ENCODE data around the gene RIPK4.
A peak's percentile ranks its signal among the peaks of the same experiment; 100 is the strongest.

Gene RIPK4

DNA sequence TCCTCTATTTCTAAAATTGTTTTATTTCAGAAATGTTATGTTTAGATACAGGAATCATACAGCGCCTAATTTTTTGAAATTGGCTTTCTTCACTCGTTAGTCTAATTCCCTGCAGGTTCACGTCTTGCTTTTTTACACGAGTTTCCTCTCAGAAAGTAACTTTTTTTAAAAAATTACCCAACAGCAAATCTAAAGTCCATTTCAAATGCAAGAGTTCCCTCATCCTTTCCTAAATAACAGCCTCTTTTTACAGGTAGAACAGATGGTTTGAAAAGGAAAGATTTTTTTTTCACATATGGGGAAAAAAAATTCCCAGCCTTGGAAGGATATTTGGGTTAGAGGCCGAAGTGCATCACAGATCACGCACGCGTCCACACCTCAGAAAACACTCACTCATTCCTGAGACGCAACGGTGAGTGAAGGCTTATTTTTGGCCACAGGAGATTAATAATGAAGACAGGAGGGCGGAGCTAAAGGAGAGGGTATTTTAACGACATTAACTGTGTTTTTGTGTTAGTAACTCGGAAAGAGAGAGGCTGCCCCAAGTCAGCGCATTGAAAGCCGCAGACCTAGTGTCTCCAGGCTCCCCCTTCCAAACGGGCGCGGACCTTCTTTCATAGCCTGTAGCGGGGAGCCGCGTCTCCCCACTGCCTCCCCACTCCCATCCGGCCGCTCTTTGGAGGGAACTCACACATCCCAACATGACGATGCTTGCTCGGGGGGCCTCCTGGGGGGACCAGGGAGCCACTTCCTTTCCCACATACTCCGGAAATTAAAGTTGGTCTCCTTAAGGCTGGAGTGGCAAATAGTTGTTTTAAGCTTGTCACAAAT lies 969 bp upstream of the RIPK4 start:
- peak in 1 of 2 experiments; percentile 41 for DNase-seq

DNA sequence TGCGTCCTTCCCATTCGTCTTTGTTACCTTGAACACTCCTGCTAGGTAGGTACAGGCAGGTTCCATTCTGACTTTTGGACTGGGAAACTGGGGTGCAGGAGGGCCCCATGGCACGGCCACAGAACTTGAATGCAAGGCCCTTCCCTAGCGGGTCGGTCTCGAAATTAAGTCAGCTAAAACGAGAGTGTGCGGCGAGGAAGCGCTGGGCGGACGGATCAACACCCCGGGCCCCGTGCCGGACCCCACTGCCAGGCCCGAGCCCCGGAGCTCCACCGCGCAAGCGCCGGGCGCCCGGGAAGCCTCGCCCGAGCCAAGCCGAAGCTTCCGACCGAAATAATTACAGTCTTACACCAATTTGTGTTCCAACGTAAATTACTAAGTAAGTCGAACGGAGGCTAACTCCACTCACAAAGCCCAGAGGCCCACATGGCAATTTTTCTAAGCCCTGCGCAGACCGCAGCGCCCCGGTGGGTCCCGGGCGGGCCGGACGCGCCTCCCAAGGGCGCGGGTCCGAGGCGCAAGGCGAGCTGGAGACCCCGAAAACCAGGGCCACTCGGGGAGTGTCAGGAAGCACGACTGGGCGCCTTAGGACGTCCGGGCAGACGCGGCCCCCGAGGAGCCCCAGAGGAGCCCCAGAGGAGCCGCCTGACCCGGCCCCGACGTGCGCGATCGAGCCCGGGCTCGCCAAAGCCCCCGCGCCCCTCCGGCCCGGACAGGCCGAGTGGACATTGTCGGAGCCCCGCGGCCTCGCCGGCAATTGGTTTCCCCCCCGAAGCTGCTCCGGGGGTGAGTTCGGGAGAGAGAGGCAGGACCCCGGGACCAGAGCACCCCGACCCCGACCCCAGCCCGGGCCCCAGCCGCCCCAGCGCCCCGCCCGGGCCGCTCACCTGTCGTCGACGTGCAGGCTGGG lies 624 bp downstream of the RIPK4 start:
- no peak for DNase-seq

DNA sequence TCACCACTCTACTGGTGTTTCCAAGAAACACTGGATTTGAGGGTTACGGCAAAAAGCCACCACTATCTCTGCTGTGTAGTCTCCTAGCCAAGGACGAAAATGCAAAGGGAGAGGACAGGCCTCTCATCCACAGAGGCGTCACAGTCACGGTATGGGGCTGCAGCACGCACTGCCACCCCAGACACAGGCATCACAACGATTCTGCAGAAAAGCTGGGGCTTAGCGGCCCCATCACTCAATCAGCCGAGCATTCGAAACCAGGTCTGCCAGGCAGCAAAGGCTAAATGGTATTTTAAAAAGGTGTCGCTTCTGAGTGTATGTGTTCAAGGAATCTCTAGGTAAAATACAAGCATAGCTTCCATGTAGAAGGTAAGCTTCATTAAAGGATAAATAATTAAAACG lies 1.4 kb downstream of the RIPK4 start:
- DNase-seq: no peak

DNA sequence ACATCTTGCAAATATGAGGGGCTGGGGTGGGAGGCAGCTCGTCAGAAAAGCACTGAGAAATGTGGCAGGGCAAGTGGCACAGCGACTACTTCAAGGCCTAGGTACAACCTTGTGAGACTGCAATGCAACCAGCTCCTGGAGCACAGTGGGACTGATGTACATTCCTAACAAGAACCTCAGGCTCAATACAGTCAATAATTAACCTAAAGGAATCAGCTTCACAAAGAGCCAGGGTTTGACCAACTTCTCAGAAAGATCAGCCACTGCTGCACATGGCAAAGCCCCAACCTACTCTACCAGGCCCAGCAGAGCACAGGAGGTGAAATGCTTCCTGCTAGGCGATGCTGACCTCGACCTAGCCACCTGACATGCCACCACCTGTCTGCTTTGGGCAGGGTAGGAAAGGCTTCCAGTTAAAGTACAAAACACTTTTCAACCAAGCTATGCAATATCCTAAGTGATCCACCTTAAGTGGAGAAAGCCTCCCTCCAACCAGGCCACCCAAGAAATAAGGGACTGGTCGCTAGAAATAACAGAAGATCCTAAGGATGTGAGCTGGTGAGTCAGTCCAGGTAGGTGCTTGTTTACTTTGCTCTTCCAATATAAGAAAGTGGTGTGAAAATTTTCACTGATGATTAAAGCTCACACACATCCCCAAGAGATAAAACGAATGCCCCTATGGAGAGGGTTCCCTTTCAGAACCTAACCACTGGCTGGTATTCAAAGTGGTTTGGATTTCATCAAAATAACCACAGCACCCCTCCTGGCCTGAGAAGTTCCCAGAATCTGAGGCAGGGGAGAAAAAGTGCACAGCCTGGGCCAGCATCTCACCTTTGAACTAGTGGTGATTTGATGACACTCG lies 2.1 kb downstream of the RIPK4 start:
- no peak for DNase-seq

DNA sequence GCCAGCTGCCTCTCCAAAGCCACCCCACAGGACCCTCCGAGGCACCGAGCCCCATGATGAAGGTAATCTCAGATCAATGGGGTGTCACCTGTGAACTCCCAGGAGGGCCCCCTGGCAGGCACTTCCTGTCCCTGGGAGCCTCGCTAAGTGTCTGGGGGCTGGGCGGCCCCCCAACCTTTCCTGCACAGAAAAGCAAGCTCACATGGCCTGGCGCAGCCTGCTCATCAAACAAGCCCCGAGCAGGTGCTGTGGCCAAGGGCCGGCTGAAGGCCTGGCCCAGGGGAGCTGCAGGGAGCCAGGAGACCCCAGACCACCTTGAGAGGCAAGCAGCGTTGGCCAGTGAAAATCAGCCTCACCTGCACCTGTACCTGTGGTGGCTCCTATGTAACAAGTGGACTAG lies 2.9 kb downstream of the RIPK4 start:
- DNase-seq: no peak

DNA sequence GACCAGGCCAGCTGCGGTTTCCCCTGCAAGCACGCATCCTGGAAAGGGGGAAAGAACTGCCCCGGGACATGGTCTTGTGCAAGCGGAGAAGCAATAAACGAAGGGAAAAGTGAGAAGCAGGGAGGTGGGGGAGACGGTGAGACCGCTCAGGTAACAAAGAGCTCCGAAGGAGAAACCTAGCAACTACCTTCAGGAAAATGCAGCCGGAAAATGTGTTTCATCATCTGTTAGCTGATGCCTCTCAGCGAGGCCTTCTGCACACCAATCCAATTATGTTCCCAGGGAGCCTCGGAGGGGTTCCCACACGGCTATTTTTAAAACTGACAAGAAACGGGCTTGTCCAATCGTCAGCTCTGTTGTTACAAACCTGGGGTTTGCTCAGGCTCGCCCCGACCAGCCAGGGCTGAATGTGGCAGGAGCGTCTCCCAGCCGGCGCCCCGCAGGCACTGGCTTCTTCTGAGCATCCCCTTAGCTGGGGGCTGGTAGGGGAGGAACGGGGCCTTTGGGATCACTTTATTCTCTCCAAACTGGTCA lies 3.4 kb downstream of the RIPK4 start:
- DNase-seq: no peak

DNA sequence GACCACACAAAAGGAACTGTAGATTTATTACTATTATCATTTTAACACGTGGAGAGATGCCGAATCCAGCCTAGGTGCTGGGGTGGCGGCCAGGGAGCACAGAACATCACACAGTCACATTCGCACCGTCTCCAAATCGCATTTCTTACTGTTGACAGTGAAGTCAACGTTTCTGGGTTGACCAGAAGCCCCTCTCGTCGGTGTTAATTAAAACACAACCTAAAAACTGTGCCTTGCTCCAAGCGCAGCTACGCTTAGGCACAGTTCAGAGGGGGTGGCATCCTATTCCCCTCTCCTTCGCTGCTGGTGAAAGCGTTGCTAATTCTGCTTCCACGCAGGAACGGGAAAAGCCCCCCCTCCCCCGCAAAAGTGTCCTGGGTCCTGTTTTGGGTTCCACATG lies 4.1 kb downstream of the RIPK4 start:
- DNase-seq: no peak

DNA sequence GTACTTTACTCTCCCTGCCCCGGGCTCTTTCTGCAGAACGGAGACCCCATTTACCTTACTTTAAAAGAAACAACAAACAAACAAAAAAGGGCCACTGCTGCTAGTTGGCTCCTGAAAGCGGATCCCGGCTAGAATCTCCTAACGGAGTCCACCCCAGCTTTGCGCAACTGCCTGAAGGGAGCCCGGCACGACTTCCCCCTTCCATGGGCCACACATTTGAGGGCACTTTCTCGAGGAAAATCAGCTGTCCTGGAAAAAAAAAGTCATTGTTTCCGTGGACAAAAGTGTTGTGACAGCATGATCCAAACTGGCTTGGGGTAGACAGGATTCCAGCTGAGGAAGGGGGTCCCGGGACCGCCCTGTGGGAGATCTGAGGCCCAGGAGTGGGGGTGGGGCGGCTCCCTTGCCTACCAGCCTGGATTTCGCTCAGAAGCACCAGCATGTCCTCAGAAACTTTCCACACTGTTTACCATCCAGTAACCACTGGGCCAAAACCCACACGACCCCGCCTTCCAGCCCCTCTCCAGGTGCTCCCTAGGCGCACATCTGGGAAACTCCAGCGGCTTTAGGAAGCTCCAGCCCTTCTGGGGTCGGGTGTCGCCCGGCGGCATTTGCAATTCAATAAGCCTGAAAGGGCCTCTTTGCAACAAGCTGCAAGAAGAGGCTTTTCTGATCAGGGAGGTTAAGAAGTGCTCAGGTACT lies 4.8 kb downstream of the RIPK4 start:
- peak in 1 of 2 experiments; percentile 13 for DNase-seq

DNA sequence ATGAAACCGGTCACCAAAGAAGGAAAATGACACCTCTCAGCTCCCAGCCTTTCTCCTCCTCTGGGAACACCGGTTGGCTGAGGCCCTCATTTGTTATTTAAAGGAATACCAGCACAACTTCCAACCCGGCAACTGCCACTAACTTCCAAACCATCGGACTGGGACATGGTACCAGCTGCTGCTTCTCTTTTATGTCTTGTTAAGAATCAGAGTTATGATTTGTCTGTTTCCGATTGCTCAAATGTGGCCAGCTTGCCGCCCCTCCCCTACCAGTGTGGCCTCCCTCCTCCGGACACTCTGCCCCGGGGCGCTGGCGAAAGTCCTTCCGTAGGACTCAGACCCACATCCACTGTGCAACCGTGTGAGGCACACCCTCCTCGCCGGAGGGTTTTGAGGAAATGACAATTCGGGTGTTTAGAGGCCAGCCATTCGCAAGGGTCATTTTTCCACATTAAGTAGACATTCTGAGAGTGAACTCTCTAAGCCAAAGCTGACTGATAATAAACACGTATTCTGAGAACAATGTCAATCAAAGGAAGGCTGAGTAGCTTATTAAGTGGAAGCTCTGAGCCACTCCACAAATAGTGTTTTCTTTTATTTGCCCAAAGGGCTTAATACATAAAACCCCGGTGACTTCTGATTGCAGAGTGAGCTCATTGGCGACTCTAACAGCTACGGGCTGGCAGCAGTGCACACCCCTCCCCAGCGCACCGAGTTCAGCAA lies 5.5 kb downstream of the RIPK4 start:
- DNase-seq: no peak

DNA sequence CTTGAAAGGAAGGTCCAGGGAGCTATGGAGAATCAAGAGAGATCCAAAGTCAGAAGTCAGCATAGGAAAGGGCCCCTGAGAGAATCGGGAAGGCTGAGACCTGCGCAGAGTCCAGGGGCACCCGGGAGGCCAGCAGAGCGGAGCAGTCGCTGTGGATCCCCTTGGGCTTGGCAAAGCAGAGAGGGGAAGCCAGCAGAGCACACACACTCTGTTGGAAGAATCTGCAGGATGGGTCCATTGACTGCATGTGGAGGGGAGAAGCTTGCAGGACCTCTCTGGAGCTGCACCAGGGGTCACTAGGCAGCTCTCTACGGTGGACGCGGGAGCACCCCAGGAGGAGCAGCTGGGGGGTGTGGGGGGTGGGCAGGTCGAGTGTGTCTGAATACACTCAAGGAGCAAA lies 6.4 kb downstream of the RIPK4 start:
- no peak for DNase-seq

DNA sequence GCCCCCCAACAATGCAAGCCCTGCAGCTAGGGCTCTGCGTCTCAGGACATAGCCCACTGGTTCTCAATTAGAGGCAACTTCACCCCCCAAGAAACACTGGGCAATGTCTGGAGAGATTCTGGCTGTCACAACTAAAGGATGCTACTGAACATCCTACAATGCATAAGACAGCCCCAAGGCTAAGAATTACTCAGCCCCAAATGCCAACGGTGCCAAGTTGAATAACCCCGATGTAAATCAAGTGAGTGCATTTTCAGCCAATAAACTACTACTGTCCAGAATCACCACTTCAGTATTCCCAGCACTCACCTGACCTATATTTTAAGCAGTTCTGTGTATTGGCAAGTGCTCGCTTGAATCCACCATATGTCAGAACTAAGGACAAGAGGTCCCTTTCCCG lies 6.9 kb downstream of the RIPK4 start:
- no peak for DNase-seq

DNA sequence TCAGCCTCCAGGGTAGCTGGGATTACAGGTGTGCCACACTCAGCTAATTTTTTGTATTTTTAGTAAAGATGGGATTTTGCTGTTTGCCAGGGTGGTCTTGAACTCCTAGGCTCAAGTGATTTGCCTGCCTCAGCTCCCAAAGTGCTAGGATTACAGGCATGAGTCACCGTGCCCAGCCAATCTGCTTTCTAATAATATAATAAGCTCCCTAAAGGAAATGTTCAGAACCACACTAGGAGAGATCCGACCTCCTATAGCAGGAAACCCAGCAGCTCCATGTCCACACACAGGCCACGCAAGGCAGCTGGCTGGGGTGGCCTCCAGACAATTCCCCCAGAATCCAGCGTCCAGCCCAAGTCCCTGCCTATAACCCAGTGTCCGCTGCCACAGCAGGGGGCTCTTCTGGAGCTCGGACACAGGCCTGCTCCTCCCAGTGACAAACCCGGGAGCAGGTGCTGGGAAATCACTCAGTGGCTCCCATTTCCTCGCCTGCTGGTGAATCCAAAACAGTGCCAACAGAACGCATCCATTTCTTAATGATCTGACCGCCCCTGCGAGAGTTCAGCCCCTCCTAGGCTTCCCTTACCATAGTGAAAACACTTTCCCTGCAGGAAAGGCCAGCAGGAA lies 7.5 kb downstream of the RIPK4 start:
- peak in 1 of 2 experiments; percentile 5 for DNase-seq

DNA sequence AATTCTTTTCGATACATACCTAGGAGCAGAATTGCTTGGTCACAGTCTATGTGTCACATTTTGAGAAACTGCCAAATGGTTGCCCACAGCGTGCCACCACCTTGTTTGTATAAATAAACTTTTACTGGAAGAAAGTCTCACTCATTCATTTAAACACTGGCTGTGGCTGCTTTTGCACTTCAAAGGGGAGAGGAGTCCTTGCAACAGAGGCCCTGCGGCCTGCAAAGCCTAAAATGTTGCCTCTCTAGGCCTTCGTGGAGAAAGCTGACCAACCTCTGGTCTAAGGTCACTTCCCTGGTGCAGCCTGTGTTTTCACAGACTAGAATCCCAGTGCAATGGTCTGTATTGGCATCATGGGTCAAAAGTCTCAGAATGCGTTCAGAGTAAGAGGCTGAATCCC lies 8.3 kb downstream of the RIPK4 start:
- no peak for DNase-seq

DNA sequence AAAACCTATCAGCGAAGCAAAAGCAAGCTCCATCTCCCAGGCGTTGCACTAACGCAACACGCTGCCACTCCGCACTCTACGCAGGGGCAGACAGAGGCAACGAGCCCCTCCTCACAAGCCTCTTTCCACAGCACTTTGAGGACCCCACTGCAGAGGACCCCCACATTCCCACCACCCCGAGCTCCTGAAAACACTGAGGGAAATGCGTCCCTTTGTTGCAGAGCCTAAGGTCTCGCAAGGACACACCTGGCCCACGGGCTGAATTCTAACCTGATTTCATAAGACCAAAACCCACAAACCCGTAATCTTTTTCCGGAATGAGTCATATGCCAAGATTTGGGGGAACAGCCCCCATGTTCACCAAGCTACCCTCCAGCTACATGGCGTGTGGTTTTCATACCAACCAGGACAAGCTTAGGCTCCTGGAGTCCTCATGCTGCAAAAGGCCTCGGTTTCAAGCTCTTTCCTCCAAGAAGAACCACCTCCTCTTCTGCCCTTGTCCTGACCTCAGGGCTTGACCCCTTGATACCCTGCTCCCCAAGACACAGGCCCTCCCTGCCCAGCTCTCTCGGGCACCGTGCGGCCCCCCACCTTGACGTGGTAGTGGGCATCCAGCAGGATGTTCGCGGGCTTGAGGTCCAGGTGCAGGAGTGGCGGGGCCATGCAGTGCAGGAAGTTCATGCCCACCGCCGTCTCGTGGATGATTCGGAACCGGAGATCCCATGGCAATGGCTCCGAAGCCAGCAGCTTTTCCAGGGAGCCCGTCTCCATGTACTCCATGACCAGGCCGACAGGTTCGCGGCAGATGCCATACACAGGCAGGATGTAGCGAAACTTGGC lies 10.7 kb downstream of the RIPK4 start:
- no peak for DNase-seq

DNA sequence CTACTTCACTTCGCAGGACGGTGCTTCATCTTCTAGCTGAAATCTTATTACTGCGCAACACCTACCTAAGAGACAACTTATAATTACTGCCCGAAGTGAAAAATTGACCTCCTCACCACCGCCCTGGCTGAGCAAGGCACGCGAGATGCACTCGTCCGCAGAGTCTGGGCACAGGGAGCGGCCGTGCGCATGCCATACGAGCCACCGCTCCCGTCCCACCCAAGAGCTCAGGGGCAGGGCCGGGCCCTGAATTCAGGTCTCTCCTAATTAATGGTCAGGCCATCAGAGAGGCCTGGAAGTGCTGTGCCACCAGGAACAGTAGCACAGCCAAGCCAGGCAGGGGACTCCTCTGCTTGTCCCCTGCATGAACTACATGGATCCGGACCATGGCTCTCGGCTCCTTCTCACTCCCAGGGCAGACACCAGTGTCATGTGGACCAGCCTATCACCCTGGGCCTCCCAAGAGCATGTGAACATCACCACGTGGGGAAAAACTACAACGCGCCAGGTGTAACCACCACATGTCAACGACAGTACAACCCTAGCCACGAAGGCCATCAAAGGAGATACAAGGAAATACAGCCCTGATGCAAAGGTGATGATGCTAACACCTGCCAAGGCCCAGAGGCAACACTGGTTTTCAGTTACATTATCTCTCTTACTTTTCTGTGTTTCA lies 11.5 kb downstream of the RIPK4 start:
- DNase-seq: no peak

DNA sequence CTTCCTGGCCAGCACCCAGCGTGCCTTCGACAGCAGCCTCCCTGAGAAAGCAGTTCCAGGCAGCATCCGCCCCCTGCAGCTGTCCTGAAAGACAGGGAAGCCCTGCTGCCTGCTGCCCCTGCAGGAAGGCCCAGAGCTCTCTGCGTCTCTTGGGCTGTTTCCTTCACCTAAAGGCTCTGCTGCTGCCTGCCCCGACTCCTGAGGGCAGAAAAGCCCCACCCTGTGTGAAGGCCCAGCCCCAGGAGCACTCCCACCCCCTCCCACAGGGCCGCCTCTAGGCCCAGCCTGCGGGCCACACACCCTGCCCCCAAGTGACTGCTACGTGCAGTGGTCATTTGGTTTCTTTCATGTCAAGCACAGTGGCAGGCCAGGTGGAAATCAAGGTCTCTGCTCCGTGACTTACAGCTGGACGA lies 12.4 kb downstream of the RIPK4 start:
- DNase-seq: peak in 1 of 2 experiments; percentile 40

DNA sequence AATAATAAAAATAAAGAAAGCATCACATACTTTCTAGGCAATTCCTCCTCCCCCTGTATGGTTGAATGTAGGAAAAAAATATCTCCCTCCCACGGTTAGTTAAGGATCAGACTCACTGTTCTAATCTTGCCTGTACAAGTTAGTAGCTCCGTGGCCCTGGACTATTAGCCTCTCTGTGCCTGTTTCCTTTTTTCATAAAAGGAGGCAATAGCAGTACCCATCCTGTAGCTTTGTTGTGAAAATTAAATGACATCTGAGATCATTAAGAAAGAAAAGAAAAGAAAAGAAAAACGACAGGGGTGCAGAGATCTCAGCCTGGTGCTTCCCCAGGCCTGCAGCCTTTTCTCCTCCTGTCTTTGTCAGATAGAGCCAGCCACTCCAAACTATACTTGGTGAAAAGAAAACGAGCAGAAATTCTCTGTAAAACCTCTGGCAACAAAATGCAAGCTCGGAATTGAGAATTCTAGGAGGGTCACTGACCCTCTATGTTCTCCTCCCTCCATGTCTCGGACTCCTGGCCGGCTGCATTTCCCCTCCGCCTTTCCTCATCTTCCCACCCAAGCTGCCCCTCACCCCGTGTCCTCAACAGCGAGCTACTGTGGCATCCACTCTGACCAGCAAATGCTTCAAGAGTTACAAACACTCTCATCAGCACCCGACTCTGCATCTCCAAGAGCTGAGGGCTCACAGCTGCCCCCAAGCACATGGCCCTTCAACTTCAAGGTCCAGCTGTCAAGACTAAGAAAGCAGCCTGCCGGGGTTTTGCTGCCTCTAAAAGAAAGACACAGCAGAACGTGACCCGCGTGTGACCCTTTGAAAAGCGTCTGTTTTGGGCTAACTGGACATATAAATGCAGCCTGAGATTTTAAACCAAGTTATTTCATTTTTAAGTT lies 13.6 kb downstream of the RIPK4 start:
- peak; percentile 66 to 88 for DNase-seq

DNA sequence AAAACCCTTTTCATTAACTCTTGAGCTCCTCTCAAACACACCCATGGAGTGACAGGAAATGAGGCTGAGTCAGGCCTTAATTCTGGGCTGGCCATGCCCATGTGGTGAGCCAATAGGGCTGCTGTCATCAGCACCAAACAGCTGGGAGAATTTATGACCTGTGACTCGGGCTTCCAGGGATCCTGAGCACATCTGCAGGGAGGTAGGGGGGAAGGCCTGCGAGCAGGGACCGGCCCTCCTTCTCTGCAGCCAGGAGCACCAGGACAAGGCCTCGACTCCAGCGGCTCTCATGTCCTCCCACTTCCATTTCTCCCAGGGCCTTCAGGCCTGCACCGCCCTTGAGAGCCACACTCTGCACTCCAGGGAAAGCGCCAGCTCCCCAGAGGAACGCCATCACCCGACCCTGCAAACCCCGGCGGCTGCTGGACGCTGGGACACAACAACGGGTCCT lies 14.6 kb downstream of the RIPK4 start:
- DNase-seq: peak in 1 of 2 experiments; percentile 54

All from NCI-H524 (cell line).